ENCODE measurements around the gene ZFAND2A.

GRCh38 chr7:1112109-1112508 lies 47.9 kb downstream of the ZFAND2A start:
- TF ChIP-seq YY1 (IDR thresholded peaks at IDR 0.05; ENCODE audit: low read depth) (no peak), RAD21 (IDR thresholded peaks at IDR 0.05; ENCODE audit: low read depth) (no peak), CEBPB (IDR thresholded peaks at IDR 0.05) (no peak), TAF1 (IDR thresholded peaks at IDR 0.05; ENCODE audit: low read depth) (no peak)

All from Ishikawa (cell line).